ENCODE measurements around the gene GHITM. TPM values are rescaled to one million over a fixed set of nuclear protein-coding genes. Genes with fewer than 3 reads are reported as not detected.
"Not testable (repeated sequence)": the region's sequence is repeated elsewhere in the genome, so short reads cannot be mapped to it uniquely, and the experiment has no call there.

Gene GHITM
- total RNA-seq, 4 donors from 2014 or later: 137 to 289 (median 182) TPM

- H3K27me3 ChIP-seq: peaks cover 0 to 22% (median 0%) of the 10 kb centered on the region in 4 donors
- peaks cover 7 to 94% (median 31%) of the 10 kb centered on the region in 3 donors for H3K4me1 ChIP-seq
- 22 to 40% methylated on average over 2 of the region's 2 CpGs for WGBS, 2 donors
- TF ChIP-seq CTCF (IDR thresholded peaks at IDR 0.05) (no peak), POLR2A (IDR thresholded peaks at IDR 0.05) (no peak)
- peak overlapping the region in 3 of 4 donors; percentile 44 to 62 (median 48) for H3K27ac ChIP-seq
- intact Hi-C loops (cut with DNase I): no loop called here
- no peak overlapping the region for H3K4me3 ChIP-seq
- H3K9me3 ChIP-seq: no peaks in the 10 kb centered on the region
- no peak for DNase-seq
- no peaks in the 10 kb centered on the region for H3K36me3 ChIP-seq
Observed at GRCh38 chr10:84163996-84164395, 24.7 kb downstream of the GHITM start.

- intact Hi-C loops (cut with DNase I): no loop called here
- H3K4me1 ChIP-seq: peaks cover 7 to 94% (median 30%) of the 10 kb centered on the region in 3 donors
- TF ChIP-seq CTCF (IDR thresholded peaks at IDR 0.05) (no peak), POLR2A (IDR thresholded peaks at IDR 0.05) (no peak)
- no peak overlapping the region for H3K4me3 ChIP-seq
- no peaks in the 10 kb centered on the region for H3K36me3 ChIP-seq
- peaks cover 0 to 22% (median 0%) of the 10 kb centered on the region in 4 donors for H3K27me3 ChIP-seq
- peak overlapping the region in 3 of 4 donors; percentile 44 to 62 (median 48) for H3K27ac ChIP-seq
- no peaks in the 10 kb centered on the region for H3K9me3 ChIP-seq
- DNase-seq: no peak
- WGBS, 2 donors: 10 to 24% methylated on average over 2 of the region's 2 CpGs
Observed at GRCh38 chr10:84164442-84164841, 25.1 kb downstream of the GHITM start.

- Histone ChIP-seq H3K4me3 (no peak overlapping the region), H3K27me3 (peaks cover 0 to 21% (median 0%) of the 10 kb centered on the region in 4 donors), H3K4me1 (peaks cover 7 to 72% (median 30%) of the 10 kb centered on the region in 3 donors), H3K36me3 (no peaks in the 10 kb centered on the region), H3K27ac (peak overlapping the region in 3 of 4 donors; percentile 63 to 89 (median 63)), H3K9me3 (no peaks in the 10 kb centered on the region)
- TF ChIP-seq POLR2A (IDR thresholded peaks at IDR 0.05) (no peak), CTCF (IDR thresholded peaks at IDR 0.05) (no peak)
- DNase-seq: no peak
- WGBS, 2 donors: 50 to 66% methylated on average over 2 to 4 of the region's 4 CpGs
- intact Hi-C loops (cut with DNase I): no loop called here
Observed at GRCh38 chr10:84166620-84167288, 27.4 kb downstream of the GHITM start.

GRCh38 chr10:84167289-84167653, 28.0 kb downstream of the GHITM start:
- H3K36me3 ChIP-seq; H3K4me3 ChIP-seq; intact Hi-C loops (cut with DNase I); H3K9me3 ChIP-seq; DNase-seq: not testable (repeated sequence)
- peaks cover 0 to 17% (median 0%) of the 10 kb centered on the region in 4 donors for H3K27me3 ChIP-seq
- H3K27ac ChIP-seq: peak overlapping the region in 3 of 4 donors; percentile 63 to 89 (median 63)
- 23% methylated on average over 2 of the region's 2 CpGs; no CpG with 5 or more reads in 1 of the 2 donors for WGBS, 2 donors
- peaks cover 7 to 73% (median 30%) of the 10 kb centered on the region in 3 donors for H3K4me1 ChIP-seq

GRCh38 chr10:84168382-84168781, 29.1 kb downstream of the GHITM start:
- H3K27me3 ChIP-seq; DNase-seq; H3K4me3 ChIP-seq; H3K36me3 ChIP-seq; H3K9me3 ChIP-seq; intact Hi-C loops (cut with DNase I): not testable (repeated sequence)
- peaks cover 18 to 77% (median 39%) of the 10 kb centered on the region in 3 donors for H3K4me1 ChIP-seq
- 84 to 87% methylated on average over 8 to 10 of the region's 10 CpGs for WGBS, 2 donors
- peak overlapping the region; percentile 5 to 89 (median 74) for H3K27ac ChIP-seq

- H3K9me3 ChIP-seq; intact Hi-C loops (cut with DNase I); DNase-seq; H3K27me3 ChIP-seq; H3K36me3 ChIP-seq: not testable (repeated sequence)
- Histone ChIP-seq H3K4me3 (peak overlapping the region; percentile 11 to 53 (median 31)), H3K27ac (peak overlapping the region; percentile 84 to 90 (median 88)), H3K4me1 (peaks cover 12 to 76% (median 31%) of the 10 kb centered on the region in 3 donors)
- 46 to 55% methylated on average over 2 of the region's 2 CpGs for WGBS, 2 donors
Observed at GRCh38 chr10:84171237-84171636, 31.9 kb downstream of the GHITM start.

Data from esophagus squamous epithelium (tissue), 5 donors.